Fibroblast of skin of abdomen (primary cell): Measurements from ENCODE around the gene LEP. TPM values are rescaled to one million over a fixed set of nuclear protein-coding genes. Genes with fewer than 3 reads are reported as not detected.

Experiments used
- DNase-seq: peaks from one replicate; pipeline ENCODE4 v3.0.0-alpha.2; 2013
- polyA plus RNA-seq, 2 experiments: library from polyadenylated mRNA; unstranded; fragments of 120-200 nt; gene quantifications; one replicate each; pipeline ENCODE4 v1.2.1, GENCODE V29; 2013; ENCODE audit not compliant: insufficient read length in 2 of 2

Gene LEP
- polyA plus RNA-seq (2013, experiment 1 of 2; ENCODE audit: insufficient read length): not detected
- polyA plus RNA-seq (2013, experiment 2 of 2; ENCODE audit: insufficient read length): not detected

GRCh38 chr7:128240696-128241386 is at the start of gene LEP:
Gene LEP (plus strand): TSS chr7:128241278. CDS start chr7:128252019, 10,741 bp downstream.
- no peak for DNase-seq

DNA sequence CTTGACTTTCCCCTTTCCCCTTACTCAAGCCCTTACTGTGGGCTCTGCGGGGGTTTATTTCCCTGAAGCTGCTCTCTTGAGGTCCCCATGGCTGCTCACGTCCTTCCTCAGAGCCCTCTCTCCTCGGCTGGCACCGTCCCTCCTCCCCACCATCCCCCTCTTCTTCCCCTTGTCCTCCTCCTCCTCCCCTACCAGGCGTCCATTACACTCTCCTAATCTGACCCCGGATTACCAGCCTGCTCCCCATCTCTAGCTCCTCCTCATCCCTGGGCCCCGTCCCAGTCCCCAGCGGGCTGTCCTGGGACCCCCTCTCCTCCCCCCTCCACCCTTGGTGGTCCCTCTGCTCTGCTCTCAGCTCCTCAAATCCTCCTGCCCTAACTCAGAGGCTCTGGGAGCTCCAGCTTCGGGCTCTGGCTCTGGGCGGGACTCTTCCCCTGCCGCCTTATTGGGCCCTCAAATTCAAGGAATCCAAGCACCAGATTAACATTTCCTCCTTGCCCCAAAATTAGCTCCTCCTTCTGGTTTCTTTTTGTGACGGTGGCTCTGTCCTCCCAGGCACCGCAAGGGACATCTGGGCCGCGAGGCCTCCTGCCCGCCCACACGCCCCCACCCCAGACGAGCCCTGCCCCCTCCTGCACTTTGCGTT is 48.5 kb upstream of the LEP start:
- no peak for DNase-seq

- DNase-seq: no peak
These were observed 46.4 kb upstream of the LEP start for GRCh38 chr7:128194533-128195282.

- no peak for DNase-seq
These were observed 43.5 kb upstream of the LEP start for GRCh38 chr7:128197589-128197988.

- no peak for DNase-seq
These were observed 43.0 kb upstream of the LEP start for GRCh38 chr7:128197989-128198580.

- no peak for DNase-seq
These were observed 40.7 kb upstream of the LEP start for GRCh38 chr7:128200376-128200775.

DNA sequence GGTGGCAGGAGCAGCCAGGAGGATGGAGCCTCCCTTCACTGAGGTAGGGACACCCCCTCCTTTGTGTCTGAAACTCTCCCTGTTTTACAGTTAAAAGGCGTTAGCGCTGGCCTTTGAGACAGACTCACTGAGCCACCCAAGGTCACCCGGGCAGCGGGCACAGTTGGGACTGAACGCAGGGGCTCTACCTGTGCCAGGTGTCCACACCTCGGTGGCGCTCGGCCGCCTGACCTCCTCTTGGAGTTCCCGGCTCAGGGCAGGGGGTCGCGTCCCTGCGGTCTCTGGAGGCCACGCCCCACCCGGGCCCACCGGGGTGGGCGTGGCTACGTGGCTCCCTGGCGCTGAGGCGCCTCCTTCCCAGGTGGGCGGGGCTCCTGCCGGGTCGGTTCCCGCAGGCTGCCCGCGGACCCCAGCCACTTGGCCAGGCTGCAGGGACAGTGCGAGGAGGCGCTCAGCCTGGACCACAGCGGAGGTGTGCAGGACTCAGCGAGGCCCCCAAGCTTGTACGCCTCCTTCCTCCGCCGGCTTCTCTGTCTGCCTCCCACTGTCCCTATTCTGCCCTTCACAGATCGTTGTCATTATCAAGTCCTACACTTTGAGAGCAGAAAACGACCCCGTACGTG is 39.9 kb upstream of the LEP start:
- no peak for DNase-seq

- no peak for DNase-seq
These were observed 39.4 kb upstream of the LEP start for GRCh38 chr7:128201690-128202085.

DNA sequence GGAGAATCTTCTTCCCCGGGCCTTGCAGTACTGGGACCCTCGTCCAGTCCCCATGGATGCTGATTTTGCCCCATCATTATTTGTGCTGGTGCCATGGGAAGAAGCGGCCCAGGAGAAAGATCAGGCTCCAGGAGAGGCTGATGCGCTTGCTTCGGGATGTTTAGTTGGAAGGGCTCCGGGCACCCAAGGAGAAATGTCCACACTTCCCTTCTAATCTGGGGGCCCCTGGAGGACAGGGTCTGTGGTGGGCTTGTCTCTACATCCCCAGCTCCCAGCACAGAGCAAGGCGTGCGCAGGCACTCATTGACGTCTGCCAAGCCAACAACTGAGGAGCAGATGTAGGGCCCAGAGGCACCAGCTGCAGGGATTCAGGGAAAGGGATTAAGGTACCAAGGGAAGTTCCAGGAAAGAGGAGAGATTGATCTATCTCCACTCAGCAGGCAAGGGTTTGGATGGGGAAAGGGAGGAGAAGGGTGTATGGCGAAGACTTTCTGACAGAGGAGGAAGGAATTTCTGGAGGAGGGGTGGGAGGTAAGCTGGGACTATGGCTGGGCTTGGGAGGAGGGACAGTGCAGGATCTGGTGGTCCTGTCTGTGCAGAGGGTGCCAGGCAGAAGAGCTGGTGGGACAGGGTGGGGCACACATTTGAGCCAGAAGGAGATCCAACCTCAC is 38.7 kb upstream of the LEP start:
- DNase-seq: no peak

DNA sequence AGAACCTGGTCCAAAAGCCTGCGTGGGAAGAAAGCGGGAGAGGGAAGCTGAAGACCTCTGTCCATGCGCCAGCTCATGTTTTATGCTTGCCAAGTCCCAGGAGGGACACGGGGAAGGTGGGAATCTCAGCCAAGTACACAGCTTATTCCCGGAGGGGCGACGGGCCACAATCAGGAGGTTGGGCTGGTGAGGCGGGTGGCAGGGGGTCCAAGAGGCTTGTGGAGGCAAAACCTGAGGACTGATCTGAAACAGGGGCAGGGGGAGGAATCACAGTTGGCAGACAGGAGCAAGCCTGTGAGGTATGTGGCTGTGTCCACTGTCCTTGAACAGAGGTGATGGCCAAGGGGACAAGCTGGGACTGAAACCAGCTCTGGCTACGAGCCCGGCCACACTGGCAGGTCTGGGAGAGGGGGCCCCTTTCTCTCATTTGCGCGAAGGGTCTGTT is 38.0 kb upstream of the LEP start:
- DNase-seq: no peak

DNA sequence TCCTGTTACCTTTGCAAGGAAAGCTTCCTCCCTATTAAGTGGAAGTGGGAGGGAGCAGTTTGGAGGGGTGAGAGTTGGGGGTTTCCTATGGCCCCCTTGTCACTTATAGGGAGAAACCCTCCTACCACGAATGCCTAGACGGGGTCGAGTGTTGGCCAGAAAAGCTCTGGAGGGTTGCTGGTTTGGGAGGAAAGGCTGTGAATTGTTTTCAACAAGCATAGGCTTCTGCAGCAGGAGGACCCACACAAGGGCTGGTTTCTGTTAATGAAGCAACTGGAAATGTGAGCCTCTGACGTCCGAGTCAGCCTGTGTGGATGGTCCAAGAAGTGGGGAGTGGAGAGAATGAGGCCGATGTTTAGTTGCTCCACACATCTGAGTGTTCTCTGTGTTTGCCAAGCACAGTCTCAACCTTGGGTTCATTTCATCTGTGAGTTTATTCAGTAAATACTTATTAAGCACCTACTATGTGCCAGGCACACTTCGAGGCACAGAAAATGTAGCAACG is 37.3 kb upstream of the LEP start:
- peak; percentile 3 for DNase-seq

- no peak for DNase-seq
These were observed 36.6 kb upstream of the LEP start for GRCh38 chr7:128204455-128204854.

- no peak for DNase-seq
These were observed 36.0 kb upstream of the LEP start for GRCh38 chr7:128205068-128205467.

GRCh38 chr7:128206017-128206746 is 34.9 kb upstream of the LEP start:
- no peak for DNase-seq

GRCh38 chr7:128206747-128207500 is 34.2 kb upstream of the LEP start:
- no peak for DNase-seq

DNA sequence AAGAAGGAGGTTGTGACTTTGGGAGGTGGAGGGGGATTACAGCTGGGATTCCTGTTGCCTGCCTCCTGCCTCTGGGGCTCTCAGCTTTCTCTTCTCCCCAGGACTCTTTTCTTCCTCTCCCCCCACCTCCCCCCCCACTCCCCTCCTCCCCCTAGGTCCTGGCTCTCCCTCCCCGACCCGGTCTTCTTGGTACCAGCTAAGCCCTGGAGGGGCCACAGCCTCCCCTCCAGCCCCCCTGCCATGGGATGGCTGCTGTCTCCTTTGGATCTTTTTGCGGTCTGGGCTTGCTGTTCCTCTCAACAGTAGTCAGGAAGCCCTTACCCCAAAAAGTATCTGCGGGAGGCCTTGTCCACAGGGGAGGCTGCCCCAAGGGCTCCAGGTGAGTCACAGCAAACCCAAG is 33.5 kb upstream of the LEP start:
- no peak for DNase-seq

GRCh38 chr7:128209229-128210035 is 31.6 kb upstream of the LEP start:
- DNase-seq: peak; percentile 68

GRCh38 chr7:128210036-128210347 is 31.1 kb upstream of the LEP start:
- DNase-seq: no peak
